AG09319 (cell line): ENCODE data around the gene UQCRFS1.

Source experiments
- DNase-seq: peaks from one replicate; pipeline ENCODE4 v3.0.0-alpha.2; 2010; ENCODE audit warnings: low read depth; ENCODE audit errors: extremely low read depth
- TF ChIP-seq, protein P1 (sequence below): IDR thresholded peaks from 2 replicates; pipeline ENCODE4 v1.5.1; 2011; ENCODE audit warnings: low read depth, mild to moderate bottlenecking, inconsistent platforms, low read length, moderate library complexity

Gene UQCRFS1

GRCh38 chr19:29194658-29195057, 18.3 kb downstream of the UQCRFS1 start:
- no peak for DNase-seq
- TF ChIP-seq, protein P1, sequence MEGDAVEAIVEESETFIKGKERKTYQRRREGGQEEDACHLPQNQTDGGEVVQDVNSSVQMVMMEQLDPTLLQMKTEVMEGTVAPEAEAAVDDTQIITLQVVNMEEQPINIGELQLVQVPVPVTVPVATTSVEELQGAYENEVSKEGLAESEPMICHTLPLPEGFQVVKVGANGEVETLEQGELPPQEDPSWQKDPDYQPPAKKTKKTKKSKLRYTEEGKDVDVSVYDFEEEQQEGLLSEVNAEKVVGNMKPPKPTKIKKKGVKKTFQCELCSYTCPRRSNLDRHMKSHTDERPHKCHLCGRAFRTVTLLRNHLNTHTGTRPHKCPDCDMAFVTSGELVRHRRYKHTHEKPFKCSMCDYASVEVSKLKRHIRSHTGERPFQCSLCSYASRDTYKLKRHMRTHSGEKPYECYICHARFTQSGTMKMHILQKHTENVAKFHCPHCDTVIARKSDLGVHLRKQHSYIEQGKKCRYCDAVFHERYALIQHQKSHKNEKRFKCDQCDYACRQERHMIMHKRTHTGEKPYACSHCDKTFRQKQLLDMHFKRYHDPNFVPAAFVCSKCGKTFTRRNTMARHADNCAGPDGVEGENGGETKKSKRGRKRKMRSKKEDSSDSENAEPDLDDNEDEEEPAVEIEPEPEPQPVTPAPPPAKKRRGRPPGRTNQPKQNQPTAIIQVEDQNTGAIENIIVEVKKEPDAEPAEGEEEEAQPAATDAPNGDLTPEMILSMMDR, result no peak

DNA sequence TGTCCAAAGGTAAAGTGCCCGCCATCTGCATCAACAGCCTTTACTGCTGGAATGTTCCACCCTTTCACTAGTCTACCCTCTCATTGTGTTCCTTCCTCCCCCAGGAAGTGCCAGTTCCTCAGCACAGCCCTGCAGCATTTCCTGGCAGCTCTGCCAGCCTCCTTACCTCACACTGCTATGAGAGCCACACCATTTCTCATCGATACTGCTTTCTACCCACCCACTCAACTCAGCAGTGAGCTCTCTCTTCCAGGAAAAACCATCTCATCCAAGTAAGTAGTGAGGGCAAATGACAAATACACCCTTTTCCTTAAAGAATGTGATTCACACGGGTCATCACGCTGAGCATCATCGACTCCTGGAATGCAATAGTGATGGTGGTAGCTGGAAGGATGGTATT, 19.8 kb downstream of the UQCRFS1 start:
- TF ChIP-seq, protein P1, result no peak
- no peak for DNase-seq

- DNase-seq, result no peak
- TF ChIP-seq, protein P1, result no peak
Observed at GRCh38 chr19:29191005-29191404, 21.9 kb downstream of the UQCRFS1 start.

- TF ChIP-seq, protein P1, result no peak
- DNase-seq, result no peak
Observed at GRCh38 chr19:29189033-29189360, 24.0 kb downstream of the UQCRFS1 start.

GRCh38 chr19:29188289-29189032, 24.5 kb downstream of the UQCRFS1 start:
- no peak for DNase-seq
- TF ChIP-seq, protein P1, result no peak

- no peak for DNase-seq
Observed at GRCh38 chr19:29187676-29188075, 25.3 kb downstream of the UQCRFS1 start.

GRCh38 chr19:29185427-29185826, 27.5 kb downstream of the UQCRFS1 start:
- TF ChIP-seq, protein P1, result no peak
- DNase-seq, result no peak

More at GRCh38 chr19:29187676-29188075, 25.3 kb downstream of the UQCRFS1 start:
- TF ChIP-seq, protein P1, result no peak
